B cell (primary cell): ENCODE results near the gene USP6NL. TPM values are rescaled to one million over a fixed set of nuclear protein-coding genes. Genes with fewer than 3 reads are reported as not detected.

ENCODE experiments used
- ATAC-seq: fragments of 200-7000 bp; cut with Tn5 transposase; one replicate; pipeline ENCODE4 v1.10.0; 2021; ENCODE audit warnings: low read depth, mild to moderate bottlenecking, moderate number of reproducible peaks, moderate library complexity
- CTCF ChIA-PET: fragments of 350-600 bp; sonication (Branson Sonifier 250); formaldehyde crosslinking; loops from one replicate; lab custom pipeline; 2021; ENCODE audit warnings: antibody characterized with exemption, inconsistent platforms; lab: Charles Lee
- POLR2A ChIA-PET: fragments of 350-600 bp; sonication (Branson Sonifier 250); formaldehyde crosslinking; loops from one replicate; lab custom pipeline; 2021; ENCODE audit warnings: antibody characterized with exemption; lab: Charles Lee
- DNase-seq: peaks from one replicate; pipeline ENCODE4 v3.0.0; 2013
- H2AFZ ChIP-seq: 2 replicates; pipeline ENCODE4 v1.6.1; 2012; ENCODE audit warnings: mild to moderate bottlenecking, low read depth, low read length; ENCODE audit not compliant: insufficient read depth, poor library complexity, severe bottlenecking
- H3K27ac ChIP-seq, 2 donors: 1 replicate in 1 of 2; 2 replicates in 1 of 2; pipeline ENCODE4 v1.5.1; 2012 to 2013; ENCODE audit warnings: low read length in 2 of 2, mild to moderate bottlenecking in 2 of 2, moderate library complexity in 1 of 2
- H3K27me3 ChIP-seq, 4 experiments: fragments of 200-600 bp in 1 of 4; sonication (generic) in 1 of 4; replicated peaks in 1 of 4; 1 replicate in 2 of 4; 2 replicates in 2 of 4; pipeline versions ENCODE4 v1.6.1 to v1.7.0; 2013 to 2016; ENCODE audit warnings: low read length in 3 of 4, mild to moderate bottlenecking in 2 of 4, mixed read lengths in 1 of 4, moderate library complexity in 1 of 4; ENCODE audit not compliant: insufficient read depth in 4 of 4, control insufficient read depth in 3 of 4; ENCODE audit errors: control extremely low read depth in 1 of 4
- H3K36me3 ChIP-seq, 2 experiments: replicated peaks in 1 of 2; 1 replicate in 1 of 2; 2 replicates in 1 of 2; pipeline versions ENCODE4 v1.6.1 to v1.7.1; 2013; ENCODE audit warnings: low read length in 1 of 2; ENCODE audit not compliant: insufficient read depth in 2 of 2, control insufficient read depth in 1 of 2; ENCODE audit errors: control extremely low read depth in 1 of 2, extremely low read depth in 1 of 2
- H3K4me1 ChIP-seq, 2 donors: fragments of 200-600 bp in 1 of 2; sonication (generic) in 1 of 2; 1 replicate in 1 of 2; 2 replicates in 1 of 2; pipeline versions ENCODE4 v1.5.1 to v1.6.1; 2013 to 2017; ENCODE audit warnings: low read length in 2 of 2; ENCODE audit not compliant: control insufficient read depth in 2 of 2, insufficient read depth in 2 of 2
- H3K4me2 ChIP-seq: replicated peaks from 2 replicates; pipeline ENCODE3; 2012; ENCODE audit warnings: mild to moderate bottlenecking, low read depth, low read length; ENCODE audit not compliant: poor library complexity, severe bottlenecking
- H3K4me3 ChIP-seq, 5 experiments: fragments of 200-600 bp in 1 of 5; sonication (generic) in 1 of 5; 1 replicate in 3 of 5; 2 replicates in 2 of 5; pipeline versions ENCODE4 v1.5.1 to v1.7.0; 2011 to 2016; ENCODE audit warnings: low read length in 4 of 5, mild to moderate bottlenecking in 4 of 5, low read depth in 2 of 5, control low read depth in 1 of 5, moderate library complexity in 1 of 5; ENCODE audit not compliant: insufficient read depth in 1 of 5; ENCODE audit errors: control extremely low read depth in 1 of 5, extremely low read depth in 1 of 5
- H3K79me2 ChIP-seq: fragments of 200-600 bp; sonication (generic); one replicate; pipeline ENCODE4 v1.6.0; 2016; ENCODE audit warnings: low read length; ENCODE audit not compliant: control insufficient read depth, insufficient read depth
- H3K9ac ChIP-seq: fragments of 200-600 bp; sonication (generic); 2 replicates; pipeline ENCODE4 v1.6.1; 2017; ENCODE audit warnings: mild to moderate bottlenecking, low read length, moderate library complexity
- H3K9me3 ChIP-seq, 3 donors: one replicate each; pipeline versions ENCODE4 v1.6.1 to v1.7.1; 2013; ENCODE audit warnings: low read length in 2 of 3; ENCODE audit not compliant: control insufficient read depth in 2 of 3, insufficient read depth in 1 of 3; ENCODE audit errors: control extremely low read depth in 1 of 3
- H4K20me1 ChIP-seq: 2 replicates; pipeline ENCODE4 v1.6.0; 2012; ENCODE audit warnings: mild to moderate bottlenecking, low read length; ENCODE audit not compliant: insufficient read depth, control insufficient read depth, poor library complexity, severe bottlenecking
- H3K27ac Mint-ChIP-seq: one replicate; pipeline ENCODE4 v1.8.0; 2021; ENCODE audit warnings: mixed read lengths
- H3K27me3 Mint-ChIP-seq: one replicate; pipeline ENCODE4 v1.8.0; 2021; ENCODE audit warnings: mixed read lengths
- H3K4me1 Mint-ChIP-seq: one replicate; pipeline ENCODE4 v1.8.0; 2021; ENCODE audit warnings: mixed read lengths
- H3K4me3 Mint-ChIP-seq: one replicate; pipeline ENCODE4 v1.8.0; 2021; ENCODE audit warnings: mixed read lengths
- H3K9me3 Mint-ChIP-seq: one replicate; pipeline ENCODE4 v1.8.0; 2022; ENCODE audit warnings: mixed read lengths; ENCODE audit not compliant: insufficient read depth
- EZH2 ChIP-seq: IDR thresholded peaks from 2 replicates; pipeline ENCODE4 v1.6.1; 2012; ENCODE audit warnings: borderline replicate concordance, low read depth, mild to moderate bottlenecking, moderate library complexity, low read length; ENCODE audit not compliant: insufficient read depth, poor library complexity, severe bottlenecking
- WGBS: methylation state at CpG from one replicate; pipeline ENCODE4 v1.1.5; 2013; ENCODE audit warnings: missing lambda C conversion rate; ENCODE audit not compliant: insufficient coverage; 5-methylcytosine and 5-hydroxymethylcytosine counted together
- intact Hi-C: fragments of 100-400 bp; cut with micrococcal nuclease; formaldehyde crosslinking; loops from one replicate; pipeline ENCODE4 v1.10.0; 2022
- polyA plus RNA-seq: library from polyadenylated mRNA; depleted of rRNA; stranded (reverse); fragments of >200 nt; gene quantifications from 2 replicates; pipeline ENCODE4 v1.2.3, GENCODE V29; 2012
- total RNA-seq, 2 donors: library from RNA; stranded (reverse); fragments of 120-200 nt in 1 of 2; gene quantifications; 1 replicate in 1 of 2; 2 replicates in 1 of 2; pipeline versions ENCODE4 v1.2.3 to v1.2.4, GENCODE V29; 2013 to 2022
- TF ChIP-seq, protein P1 (sequence below): fragments of 200-600 bp; IDR thresholded peaks from one replicate; pipeline ENCODE4 v1.8.0; 2022; ENCODE audit warnings: antibody characterized with exemption, mild to moderate bottlenecking

Gene USP6NL
- total and polyA plus RNA-seq, 2 donors (not counting 1 experiment from before 2014, with no cell fraction given), result 27.0 to 61.5 TPM

DNA sequence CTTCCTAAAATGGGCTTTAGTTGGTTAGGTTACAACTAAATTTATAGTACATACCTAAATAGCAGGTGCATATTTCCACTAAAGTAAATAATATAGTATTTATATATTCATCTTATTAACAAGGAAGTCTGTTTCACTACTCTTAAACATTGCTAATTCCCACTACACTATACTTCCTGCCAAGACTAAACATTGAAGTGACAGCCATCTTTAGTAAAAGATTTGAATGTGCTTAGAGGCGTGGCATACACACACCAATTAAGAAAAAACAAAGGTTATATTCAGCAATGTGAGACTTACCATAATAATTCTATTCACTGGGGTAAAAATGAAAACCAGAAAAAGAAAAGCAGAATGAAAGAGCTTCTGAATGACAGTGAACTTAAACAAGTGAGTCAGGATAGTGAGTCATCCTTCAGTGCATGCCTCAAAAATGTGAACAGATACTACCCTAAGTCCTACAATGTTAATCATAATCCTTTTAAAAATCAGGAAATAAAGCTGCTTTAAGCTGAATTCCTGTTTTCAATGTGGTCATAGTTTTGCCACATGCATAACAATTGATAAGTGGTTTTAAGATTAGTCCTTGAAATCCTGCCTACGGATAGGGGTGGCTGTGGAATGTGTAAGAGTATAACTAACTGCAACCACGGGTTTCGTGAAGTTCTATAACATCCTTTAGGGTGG lies 59.4 kb downstream of the USP6NL start:
- Mint-ChIP-seq H3K27ac (peak overlapping the region; percentile 83), H3K4me3 (peak overlapping the region; percentile 64), H3K9me3 (peaks cover 2% of the 10 kb centered on the region), H3K4me1 (peaks cover 82% of the 10 kb centered on the region), H3K27me3 (no peaks in the 10 kb centered on the region)
- peak overlapping the region in 1 of 2 donors; percentile 81 for H3K27ac ChIP-seq
- CTCF ChIA-PET, result interaction anchor here (1.0 to 1.2 kb wide), 3 partner anchors 13 to 172 kb away, joined by 4 to 5 read pairs (median 4); no protein-coding TSS in a partner anchor
- DNase-seq (peak; percentile 31), ATAC-seq (peak; percentile 46)
- POLR2A ChIA-PET, result interaction anchor here (0.6 to 1.2 kb wide), 2 partner anchors 19 to 126 kb away, joined by 3 to 5 read pairs; no protein-coding TSS in a partner anchor
- peaks cover 69 to 78% of the 10 kb centered on the region in 2 donors for H3K4me1 ChIP-seq
- no CpG with 5 or more reads among the region's 4 CpGs for WGBS
- peaks cover 3% of the 10 kb centered on the region for H4K20me1 ChIP-seq
- no peaks in the 10 kb centered on the region for H3K27me3 ChIP-seq
- intact Hi-C loops, result loop anchor here (1.0 kb wide), 1 partner anchor 19 kb away; no protein-coding TSS in a partner anchor
- H3K9me3 ChIP-seq, result peaks cover 0 to 8% (median 5%) of the 10 kb centered on the region in 3 donors
- no peaks in the 10 kb centered on the region for H3K36me3 ChIP-seq
- H3K4me2 ChIP-seq, result peak overlapping the region; percentile 40
- peak overlapping the region; percentile 41 for H2AFZ ChIP-seq
- no peak overlapping the region for H3K9ac ChIP-seq
- TF ChIP-seq, protein P1, sequence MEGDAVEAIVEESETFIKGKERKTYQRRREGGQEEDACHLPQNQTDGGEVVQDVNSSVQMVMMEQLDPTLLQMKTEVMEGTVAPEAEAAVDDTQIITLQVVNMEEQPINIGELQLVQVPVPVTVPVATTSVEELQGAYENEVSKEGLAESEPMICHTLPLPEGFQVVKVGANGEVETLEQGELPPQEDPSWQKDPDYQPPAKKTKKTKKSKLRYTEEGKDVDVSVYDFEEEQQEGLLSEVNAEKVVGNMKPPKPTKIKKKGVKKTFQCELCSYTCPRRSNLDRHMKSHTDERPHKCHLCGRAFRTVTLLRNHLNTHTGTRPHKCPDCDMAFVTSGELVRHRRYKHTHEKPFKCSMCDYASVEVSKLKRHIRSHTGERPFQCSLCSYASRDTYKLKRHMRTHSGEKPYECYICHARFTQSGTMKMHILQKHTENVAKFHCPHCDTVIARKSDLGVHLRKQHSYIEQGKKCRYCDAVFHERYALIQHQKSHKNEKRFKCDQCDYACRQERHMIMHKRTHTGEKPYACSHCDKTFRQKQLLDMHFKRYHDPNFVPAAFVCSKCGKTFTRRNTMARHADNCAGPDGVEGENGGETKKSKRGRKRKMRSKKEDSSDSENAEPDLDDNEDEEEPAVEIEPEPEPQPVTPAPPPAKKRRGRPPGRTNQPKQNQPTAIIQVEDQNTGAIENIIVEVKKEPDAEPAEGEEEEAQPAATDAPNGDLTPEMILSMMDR, result no peak
- no peak for TF ChIP-seq EZH2
- H3K4me3 ChIP-seq, result no peak overlapping the region
- H3K79me2 ChIP-seq, result peaks cover 95% of the 10 kb centered on the region

DNA sequence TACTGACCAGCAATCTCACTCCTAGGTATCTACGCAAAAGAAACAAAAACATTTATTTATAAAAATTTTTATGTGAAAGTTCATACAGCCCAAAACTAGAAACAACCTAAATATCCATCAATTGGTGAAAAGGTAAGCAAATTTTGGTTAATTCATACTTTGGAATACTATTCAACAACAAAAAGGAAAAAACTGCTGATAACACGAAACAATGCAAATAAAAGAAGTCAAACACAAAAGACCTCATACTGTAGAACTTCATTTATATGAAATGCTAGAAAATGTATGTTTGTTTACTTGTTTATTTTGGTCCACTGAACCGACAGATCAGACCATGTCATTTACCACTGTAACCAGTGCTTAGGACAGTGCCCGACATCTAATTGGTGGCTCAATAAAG lies 60.3 kb downstream of the USP6NL start:
- no peak overlapping the region for H3K4me3 Mint-ChIP-seq
- peaks cover 2% of the 10 kb centered on the region for H3K9me3 Mint-ChIP-seq

More for the DNA sequence above, 60.3 kb downstream of the USP6NL start:
- DNase-seq (no peak), ATAC-seq (no peak)
- Histone ChIP-seq H3K27me3 (no peaks in the 10 kb centered on the region), H3K36me3 (no peaks in the 10 kb centered on the region), H3K4me1 (peaks cover 70 to 77% of the 10 kb centered on the region in 2 donors), H4K20me1 (peaks cover 5% of the 10 kb centered on the region), H2AFZ (peak overlapping the region; percentile 13), H3K27ac (peak overlapping the region in 1 of 2 donors; percentile 81), H3K4me2 (peak overlapping the region; percentile 40), H3K9ac (no peak overlapping the region), H3K9me3 (peaks cover 0 to 8% (median 5%) of the 10 kb centered on the region in 3 donors), H3K4me3 (no peak overlapping the region), H3K79me2 (peaks cover 95% of the 10 kb centered on the region)
- ChIA-PET CTCF (interaction anchor here (1.0 to 1.2 kb wide), 2 partner anchors 15 to 173 kb away, joined by 4 to 5 read pairs; no protein-coding TSS in a partner anchor), POLR2A (interaction anchor here (0.6 to 1.2 kb wide), 2 partner anchors 18 to 127 kb away, joined by 3 to 5 read pairs; no protein-coding TSS in a partner anchor)
- intact Hi-C loops, result no loop called here
- Mint-ChIP-seq H3K27me3 (no peaks in the 10 kb centered on the region), H3K4me1 (peaks cover 83% of the 10 kb centered on the region), H3K27ac (peak overlapping the region; percentile 67)
- WGBS, result no CpG with 5 or more reads among the region's 4 CpGs
- TF ChIP-seq, protein P1, result no peak
- TF ChIP-seq EZH2, result no peak
